NCI-H1092 (cell line): ENCODE measurements around the gene UQCR11.

ENCODE experiments used
- DNase-seq: peaks from one replicate; lab custom pipeline; 2025; lab: John Stamatoyannopoulos, UW

Gene UQCR11

DNA sequence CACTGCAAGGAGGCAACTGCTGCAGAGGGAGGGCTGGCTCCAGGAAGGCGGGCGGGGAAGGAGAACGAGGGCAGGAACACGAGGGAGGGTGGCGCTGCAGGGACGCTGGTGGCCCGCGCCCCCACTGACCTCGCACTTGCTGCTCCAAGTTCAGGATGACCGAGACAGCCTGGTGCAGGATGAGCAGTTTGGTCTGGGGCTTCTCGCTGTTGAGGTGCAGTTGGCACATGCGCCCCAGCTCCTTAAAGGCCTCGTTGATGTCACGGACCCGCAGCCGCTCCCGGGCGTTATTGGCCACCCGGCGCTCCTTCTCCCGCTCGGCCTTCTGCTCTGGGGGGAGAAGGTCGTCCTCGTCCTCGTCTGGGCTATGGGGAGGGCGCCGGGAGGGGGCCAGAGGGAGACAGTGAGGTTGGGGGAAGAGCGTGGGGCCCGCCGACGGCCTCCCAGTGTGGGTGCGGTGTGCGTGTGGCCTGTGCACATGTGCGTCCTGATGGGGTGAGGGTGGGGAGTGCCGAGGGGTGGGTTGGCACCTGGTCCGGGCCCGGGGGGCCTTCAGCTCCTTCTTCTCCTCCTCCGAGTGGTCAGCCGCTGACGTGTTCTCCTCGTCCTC lies 10.0 kb upstream of the UQCR11 start:
- no peak for DNase-seq

DNA sequence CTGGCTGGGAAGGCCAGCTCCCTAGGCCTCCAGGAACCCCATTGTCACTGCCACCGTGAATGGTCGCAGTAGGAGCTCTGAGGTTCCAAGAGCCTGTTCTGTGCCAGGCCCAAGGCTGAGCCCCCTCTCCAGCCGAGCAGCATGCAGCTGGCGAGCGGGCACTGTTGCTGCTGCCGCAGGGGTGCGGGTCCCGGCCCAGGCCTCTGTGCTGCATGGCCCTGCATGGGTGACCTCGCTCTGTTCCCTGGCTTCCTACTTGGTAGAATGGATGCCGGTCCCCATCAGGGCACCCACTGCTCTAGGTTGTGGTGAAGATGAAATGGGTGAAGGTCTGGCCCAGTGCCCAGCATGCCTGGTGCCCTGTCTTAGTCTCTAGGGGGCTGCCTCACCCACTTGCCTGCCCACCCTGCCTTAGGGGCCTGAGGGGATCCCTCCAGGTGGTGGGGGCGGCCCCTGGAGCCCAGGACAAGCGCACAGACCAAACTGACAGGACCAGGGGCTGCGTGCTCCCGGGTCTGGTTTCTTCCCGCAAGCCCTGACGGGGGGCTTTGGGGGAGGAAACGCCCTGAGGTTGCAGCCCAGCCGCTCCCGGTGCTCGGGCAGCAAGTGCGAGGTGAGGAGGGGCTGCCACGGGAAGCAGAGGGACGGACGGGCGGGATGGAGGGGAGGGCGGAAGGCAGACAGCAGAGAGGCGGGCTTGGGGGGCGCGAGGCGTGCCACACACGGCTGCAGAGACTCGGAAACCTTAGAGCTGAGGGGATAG lies 8.7 kb upstream of the UQCR11 start:
- DNase-seq: no peak

DNA sequence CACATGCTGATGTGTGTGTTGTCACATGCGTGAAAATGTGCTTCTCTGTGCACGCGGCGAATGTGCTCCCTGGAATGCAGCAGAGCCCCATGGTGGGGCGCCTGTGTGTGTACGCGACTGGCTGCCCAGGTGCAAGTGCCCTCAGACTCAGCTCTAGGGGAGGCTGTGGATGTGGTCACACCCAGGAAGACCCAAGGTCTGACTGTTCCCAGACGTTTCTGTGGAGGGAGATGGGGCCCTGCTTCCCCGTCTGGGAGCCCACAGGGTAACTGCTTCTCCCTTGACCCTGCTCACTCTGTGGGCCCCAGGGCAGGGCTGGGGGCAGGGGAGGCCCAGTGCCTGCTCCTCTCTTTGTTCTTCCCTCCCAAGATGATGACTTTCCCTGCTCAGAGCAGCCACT lies 7.9 kb upstream of the UQCR11 start:
- DNase-seq: no peak

DNA sequence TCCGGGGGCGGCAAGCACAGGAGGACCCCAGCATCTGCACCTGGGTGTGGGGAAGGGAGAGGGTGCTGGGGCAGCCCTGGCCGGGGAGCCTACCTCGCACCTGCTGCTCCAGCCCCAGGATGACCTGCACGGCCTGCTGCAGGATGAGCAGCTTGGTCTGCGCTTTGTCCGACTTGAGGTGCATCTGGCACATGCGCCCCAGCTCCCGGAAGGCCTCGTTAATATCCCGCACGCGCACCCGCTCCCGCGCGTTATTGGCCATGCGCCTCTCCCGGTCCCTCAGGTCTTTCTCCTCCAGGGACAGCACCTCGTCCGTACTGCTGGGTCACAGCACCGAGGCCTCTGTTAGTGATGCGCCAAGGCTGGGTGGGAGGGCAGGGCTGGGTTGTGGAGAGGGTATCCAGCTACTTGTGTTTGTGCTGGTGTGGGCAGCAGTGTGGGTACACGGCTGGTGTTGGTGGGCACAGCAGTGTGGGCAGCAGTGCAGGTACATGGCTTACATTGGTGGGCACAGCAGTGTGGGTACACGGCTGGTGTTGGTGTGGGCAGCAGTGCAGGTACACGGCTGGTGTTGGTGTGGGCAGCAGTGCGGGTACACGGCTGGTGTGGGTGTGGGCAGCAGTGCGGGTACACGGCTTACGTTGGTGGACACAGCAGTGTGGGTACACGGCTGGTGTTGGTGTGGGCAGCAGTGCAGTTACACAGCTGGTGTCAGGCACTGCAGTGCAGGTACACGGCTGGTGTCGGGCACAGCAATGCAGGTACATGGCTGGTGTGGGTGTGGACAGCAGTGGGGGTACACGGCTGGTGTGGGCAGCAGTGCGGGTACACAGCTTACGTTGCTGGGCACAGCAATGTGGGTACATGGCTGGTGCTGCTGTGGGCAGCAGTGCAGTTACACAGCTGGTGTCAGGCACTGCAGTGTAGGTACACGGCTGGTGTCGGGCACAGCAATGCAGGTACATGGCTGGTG lies 7.1 kb upstream of the UQCR11 start:
- no peak for DNase-seq

DNA sequence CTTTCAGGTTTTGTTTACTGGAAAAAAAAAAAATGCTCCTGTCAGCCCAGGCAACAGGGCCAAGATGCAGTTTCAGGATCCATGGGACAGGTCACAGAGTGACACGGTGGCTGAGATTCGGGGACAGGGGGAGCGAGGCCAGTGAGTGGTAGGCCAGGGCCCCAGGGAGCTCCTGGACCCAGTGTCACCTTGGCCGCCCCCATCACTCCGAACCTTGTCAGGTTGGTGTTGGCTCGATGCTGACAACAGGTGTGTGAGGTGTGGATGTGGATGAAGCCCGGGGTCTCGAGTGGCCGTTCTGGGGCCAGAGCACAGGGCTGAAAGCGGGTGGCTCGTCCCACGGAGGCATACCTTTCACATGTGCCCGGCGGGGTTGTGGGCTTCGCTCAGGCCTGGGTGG lies 6.1 kb upstream of the UQCR11 start:
- no peak for DNase-seq

DNA sequence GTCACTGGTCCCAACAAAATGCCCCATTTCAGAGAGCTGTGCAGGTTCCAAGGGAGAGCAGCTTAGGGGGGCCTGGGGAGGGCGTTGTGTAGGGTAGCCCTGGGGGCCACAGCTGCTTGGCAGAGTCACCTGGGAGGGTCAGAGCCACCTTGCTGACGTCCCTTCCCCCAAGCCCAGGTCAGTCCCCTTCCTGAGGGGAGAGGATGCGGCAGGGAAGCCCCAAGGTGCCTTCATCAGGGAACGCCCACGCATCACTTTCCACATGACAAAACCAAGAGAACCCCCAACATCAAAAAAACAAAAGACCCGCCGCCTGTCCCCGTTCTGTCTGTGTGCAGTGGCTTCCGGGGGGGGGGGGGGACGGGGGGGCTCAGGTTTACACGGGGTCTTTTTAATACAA lies 5.3 kb upstream of the UQCR11 start:
- DNase-seq: no peak

DNA sequence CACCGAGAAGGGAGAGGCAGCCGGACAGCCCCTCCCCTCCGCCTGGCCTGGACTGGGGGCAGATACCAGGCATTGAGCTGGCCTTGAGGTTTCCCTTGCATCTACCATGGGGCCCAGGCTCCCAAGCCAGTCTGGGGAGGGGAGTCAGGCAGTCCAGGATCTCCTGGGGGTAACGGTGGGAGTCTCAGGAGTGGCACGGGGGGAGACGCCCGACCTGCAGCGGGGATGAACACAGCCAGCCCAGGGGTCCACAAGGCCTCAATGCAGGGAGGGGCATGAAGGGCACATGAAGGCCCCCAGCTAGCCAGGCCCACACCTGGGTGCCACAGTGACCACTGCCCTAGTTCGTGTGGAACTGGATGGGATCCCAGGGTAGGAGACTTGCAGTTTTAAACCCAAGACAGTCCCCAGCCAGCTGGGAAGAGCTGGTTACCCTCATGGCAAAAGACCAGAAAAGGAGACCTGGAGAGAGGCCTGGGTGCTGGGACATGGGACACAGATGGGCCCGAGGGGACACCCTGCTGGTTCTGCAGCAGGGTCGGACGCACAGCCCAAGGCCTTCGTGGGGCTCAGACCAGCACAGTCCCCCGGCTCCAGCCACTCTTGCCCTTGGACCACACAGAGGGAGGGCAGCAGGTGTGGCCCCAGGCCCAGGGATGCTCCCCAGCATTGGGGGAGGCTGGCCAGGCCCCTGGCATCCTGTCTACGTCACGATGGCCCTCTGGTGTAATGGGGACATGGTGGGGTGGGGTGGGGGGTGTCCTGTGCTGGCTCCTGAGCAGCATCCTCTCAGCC lies 4.6 kb upstream of the UQCR11 start:
- no peak for DNase-seq

DNA sequence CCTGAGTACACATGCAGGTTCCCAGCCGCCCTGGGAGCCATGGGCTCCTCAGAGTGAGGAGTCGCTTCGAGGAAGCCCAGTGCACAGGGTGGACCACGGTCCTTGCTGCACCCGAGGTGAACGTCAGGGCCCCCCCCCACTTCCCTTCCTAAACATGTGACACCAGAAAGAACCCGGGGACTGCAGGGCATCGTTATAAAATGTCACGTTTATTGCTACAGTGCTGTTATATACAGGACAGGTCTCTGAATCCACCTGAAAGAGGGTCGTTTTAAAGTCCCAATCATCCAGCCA lies 3.8 kb upstream of the UQCR11 start:
- no peak for DNase-seq

DNA sequence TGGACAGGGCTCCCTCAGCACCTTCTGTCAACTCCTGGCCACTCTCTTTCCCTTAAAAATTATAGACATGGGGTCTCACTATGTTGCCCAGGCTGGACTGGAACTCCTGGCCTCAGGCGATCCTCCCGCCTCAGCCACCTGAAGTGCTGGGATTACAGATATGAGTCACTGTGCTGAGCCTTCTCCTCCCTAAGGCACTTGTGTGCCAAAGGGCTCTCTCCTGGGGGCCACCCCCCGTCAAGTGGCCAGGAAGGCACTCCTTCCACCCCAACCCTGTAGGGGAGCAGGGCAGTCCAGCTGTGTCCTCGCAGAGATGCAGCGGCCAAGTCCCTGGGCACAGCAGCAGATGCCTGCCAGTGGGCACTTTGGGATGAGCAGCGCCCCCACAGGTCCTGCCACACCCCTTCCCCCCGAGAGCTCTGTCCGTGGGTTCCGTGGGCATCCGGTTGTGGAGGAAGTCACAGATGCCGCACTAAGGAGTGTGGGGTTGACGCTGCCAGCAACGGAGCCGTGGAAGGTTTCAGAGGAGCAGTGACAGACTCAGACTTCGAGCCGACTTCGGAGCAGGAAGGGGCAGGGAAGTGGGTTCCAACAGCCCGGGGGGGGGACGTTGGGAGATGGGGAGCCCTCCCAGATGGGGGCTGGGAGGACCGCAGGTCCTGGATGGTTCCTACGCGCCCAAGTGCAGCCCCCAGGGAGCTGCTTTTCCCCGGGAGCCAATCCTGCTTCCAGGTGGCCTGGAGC lies 3.3 kb upstream of the UQCR11 start:
- DNase-seq: no peak

DNA sequence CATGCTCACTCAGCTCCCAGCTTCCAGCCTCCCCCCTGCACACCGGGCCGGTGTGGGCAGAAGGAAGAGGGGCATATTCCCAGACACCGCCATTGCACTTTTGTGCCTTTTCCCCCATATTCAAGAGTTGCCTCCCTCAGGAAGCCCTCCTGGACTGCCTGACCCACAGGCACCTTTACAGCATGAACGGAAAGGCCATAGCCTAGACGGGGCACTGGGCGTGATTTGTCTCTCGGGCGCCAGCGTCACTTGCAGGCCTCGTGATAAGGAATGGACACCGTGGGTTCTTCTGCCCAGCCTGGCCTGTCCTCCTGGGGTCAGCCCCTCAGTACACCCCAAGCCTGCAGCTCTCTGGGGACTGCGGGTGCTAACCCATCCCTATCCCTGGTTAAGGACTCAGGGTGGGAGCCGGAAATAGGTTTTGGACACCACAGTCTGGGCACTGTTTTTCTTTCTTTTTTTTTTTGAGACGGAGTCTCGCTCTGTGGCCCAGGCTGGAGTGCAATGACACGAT lies 933 bp upstream of the UQCR11 start:
- DNase-seq: no peak

DNA sequence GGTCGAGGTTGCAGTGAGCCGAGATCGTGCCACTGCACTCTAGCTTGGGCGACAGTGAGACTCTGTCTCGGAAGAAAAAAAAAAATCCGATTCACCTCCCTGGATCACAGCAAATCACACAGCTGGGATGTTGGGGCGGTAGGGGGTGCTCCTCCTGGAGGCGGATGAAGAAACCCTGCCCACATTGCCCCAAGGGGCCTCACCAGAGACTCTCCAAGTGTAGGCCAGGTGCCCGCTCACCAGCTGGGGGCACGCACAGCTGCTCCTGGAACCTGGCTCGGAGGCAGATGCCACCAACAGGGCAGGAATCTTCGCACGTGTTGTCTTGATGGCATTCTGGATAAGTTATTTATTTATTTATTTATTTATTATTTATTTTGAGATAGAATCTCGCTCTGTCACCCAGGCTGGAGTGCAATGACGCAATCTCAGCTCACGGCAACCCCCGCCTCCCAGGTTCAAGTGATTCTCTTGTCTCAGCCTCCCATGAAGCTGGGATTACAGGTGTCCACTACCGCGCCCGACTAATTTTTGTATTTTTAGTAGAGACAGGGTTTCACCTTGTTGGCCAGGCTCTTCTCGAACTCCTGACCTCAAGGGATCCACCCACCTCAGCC lies 3.1 kb downstream of the UQCR11 start:
- no peak for DNase-seq

DNA sequence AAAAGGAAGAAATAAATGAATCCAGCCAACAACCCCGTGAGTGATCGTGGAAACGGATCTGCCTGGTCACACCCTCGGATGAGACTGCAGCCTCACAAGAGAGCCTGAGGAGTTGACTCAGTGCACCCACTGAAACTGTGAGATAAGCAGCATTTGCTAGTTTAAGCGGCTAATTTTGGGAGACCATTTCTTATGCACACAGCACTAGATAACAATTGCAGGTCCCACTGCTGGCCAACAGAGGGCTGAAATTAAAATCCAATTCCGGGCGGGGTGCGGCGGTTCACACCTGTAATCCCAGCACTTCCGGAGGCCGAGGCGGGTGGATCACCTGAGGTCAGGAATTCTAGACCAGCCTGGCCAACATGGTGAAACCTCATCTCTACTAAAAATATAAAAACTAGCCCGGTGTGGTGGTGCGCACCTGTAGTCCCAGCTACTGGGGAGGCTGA lies 3.6 kb downstream of the UQCR11 start:
- no peak for DNase-seq

DNA sequence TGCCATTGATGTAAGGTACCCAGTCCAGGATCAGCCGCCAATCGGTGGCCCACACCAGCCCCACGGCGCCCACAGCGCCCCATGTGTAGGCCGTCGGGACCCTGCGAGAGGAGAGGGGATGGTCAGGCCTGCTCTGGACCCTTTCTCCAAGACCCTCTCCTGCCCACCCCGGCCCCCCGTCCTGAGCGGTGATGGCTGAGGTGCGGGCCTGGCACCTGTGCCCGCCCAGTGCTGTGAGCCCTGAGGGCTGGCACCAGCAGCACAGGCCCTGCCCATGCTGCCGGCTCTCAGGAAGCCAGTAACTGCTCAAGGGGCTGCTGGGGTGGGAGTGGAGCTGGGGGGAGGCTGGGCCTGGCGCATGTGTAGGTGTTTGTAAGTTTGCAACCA lies 5.8 kb downstream of the UQCR11 start:
- no peak for DNase-seq

DNA sequence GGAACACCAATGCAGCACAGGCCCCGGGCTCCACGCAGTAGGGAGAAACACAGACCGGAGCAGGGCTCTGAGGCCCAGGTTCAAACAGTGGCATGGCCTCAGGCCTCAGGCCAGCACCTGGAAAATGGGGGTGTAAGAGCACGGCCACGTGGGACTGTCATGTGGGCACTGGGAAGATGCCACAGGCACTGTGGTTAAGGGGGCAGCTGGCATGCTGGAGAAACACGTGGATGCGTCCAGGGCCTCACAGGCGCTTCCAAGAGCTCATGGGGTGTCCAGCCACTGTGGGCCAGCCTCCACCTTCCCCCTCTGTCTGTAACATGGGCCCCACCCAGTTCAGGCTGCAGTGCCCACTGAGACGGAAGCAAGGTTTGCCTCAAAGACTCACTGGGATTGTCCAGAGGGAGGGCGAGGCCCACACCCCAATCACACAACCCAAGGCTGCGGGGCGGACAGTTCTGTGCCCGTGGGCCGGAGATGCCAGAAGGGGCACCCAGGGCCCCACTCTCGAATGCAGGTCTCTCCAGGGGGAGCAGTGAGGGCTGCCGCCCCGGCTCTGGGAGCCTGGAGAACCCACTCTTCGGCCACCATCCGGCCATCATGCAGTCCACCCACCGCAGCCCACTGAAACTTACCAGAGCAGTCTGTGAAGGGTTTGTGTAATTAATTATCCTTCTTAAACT lies 6.3 kb downstream of the UQCR11 start:
- no peak for DNase-seq

DNA sequence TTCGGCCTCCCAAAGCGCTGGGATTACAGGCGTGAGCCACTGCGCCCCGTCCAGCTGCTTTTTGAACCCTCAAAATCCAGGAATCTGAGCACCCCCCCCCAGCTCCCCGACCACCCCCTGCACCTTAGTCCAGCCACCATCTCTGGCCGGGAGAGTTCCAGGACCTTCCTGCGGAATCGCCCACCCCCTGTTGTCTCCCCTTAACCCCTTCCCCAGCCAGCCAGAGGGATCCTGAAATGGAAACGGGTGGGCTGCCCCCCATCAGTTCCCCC lies 11.8 kb downstream of the UQCR11 start:
- DNase-seq: no peak

DNA sequence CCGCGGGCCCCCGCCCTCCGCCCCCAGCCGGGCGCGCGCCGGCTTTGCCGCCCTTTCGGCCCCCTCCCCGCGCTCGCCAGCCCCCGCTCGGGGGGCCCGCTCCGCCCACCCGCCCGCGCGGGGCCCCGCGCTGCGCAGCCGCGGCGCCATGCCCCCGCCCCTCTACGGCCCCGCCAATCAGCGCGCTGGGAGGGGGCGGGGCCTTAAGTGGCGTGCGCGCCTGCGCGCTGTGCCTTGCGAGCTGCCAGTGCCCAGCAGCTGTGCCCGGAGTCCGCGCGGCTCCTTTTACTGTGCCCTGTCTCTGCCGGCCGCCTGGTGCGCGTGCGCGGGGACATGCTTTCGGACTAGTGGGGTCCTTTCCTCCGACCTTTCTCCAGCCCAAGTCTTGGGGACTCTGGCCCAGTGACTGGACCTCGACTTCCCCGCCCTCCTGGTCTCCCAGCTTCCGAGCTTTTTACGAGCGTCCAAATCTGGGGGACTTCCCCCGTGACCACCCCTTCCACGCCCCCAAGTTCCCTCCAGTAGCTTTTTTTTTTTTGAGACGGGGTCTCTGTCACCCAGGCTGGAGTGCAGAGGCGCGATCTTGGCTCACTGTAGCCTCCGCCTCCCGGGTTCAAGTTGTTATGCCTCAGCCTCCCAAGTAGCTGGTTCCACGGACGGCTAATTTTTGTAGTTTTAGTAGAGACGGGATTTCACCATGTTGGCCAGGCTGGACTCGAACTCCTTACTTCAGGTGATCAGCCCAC lies 12.3 kb downstream of the UQCR11 start, which contains the start of gene MBD3:
Gene MBD3 (minus strand): TSS at position 111 of the 746 bp plus-strand sequence. CDS start 234 bp downstream, outside the sequence.
- DNase-seq: peak; percentile 93

DNA sequence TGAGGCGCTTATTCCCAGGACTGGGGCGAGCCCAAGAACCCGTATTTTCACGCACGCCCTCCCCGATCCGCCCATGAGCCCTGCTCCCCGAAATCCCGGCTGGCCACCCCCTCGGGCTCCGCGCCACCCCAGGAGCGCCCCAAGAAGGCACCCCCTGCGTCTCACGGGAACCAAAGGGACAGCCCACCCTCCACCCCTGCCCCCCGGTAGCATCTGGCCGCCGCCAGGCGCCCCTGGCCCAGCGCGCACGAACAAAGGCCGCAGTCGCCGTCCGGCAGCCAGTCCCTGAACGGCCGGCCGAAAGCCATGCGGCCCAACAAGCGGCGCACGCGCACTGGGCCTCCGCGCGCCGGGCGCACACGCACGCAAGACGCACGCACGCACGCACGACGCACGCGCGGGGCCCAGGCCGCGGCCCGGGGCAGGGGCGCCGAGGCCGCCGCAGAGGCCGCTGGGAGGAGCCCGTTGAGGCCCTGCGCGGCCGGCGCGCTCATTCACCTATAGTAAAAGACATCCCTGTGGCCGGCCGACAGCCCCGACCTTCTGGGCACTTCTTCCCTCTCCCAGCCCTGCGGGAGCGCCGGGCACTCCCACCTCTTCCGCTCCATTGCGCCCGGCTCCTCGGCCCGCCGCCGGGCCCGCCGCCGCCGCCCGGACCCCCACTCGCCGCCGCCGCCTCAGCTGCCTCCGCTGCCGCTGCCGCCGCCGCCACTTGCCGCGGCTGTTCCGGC lies 13.1 kb downstream of the UQCR11 start:
- peak; percentile 84 for DNase-seq

DNA sequence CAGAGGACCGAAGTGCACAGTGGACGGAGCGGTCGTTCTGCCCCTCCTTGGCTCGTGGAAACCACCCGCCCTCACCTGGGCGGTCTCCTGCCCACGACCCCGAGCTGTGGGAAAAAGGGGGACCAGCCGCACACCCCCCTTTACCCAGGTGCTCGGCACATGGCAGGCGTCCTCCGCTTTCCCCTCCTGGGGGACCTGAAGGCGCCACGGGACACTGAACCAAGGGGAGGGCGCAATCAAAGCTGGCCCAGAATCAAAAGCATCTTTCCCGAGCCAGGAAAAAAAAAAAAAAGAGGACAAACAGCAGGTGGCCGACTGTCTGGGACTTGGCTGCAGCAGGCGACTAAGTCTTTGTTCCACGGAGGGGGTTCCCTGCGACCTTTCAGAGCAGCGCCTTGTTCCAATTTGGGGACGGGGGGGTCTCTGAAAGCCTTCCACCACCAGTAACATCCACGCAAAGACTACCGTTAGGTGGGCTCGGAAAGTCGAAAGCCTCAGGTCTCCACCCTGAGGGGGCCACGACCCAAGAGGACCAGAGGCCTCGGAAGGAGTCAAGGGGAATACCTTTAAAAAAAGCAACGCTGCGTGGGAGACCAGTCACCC lies 13.7 kb downstream of the UQCR11 start:
- peak; percentile 51 for DNase-seq
